Activated CD8-positive, alpha-beta T cell treated with anti-CD3 and anti-CD28 coated beads for 36 hours (primary cell): ENCODE data around the gene SAP30L. TPM values are rescaled to one million over a fixed set of nuclear protein-coding genes. Genes with fewer than 3 reads are reported as not detected.

Experiments
- ATAC-seq: fragments of 200-7000 bp; cut with Tn5 transposase; one replicate; pipeline ENCODE4 v1.10.0; 2021; ENCODE audit warnings: mild to moderate bottlenecking, moderate library complexity
- CTCF ChIA-PET: fragments of 350-600 bp; sonication (Branson Sonifier 250); formaldehyde crosslinking; loops from one replicate; lab custom pipeline; 2021; ENCODE audit warnings: antibody characterized with exemption; lab: Charles Lee
- POLR2A ChIA-PET: fragments of 350-600 bp; sonication (Branson Sonifier 250); formaldehyde crosslinking; loops from one replicate; lab custom pipeline; 2021; ENCODE audit warnings: antibody characterized with exemption; lab: Charles Lee
- DNase-seq: peaks from one replicate; pipeline ENCODE4 v3.0.0-alpha.2; 2020
- H3K27ac Mint-ChIP-seq: one replicate; pipeline ENCODE4 v1.8.0; 2021; ENCODE audit warnings: mild to moderate bottlenecking, mixed read lengths
- H3K27me3 Mint-ChIP-seq: one replicate; pipeline ENCODE4 v1.8.0; 2021; ENCODE audit warnings: mixed read lengths
- H3K36me3 Mint-ChIP-seq: one replicate; pipeline ENCODE4 v1.8.0; 2021; ENCODE audit warnings: low read depth, mixed read lengths
- H3K4me1 Mint-ChIP-seq: one replicate; pipeline ENCODE4 v1.8.0; 2021; ENCODE audit warnings: low read depth, mixed read lengths
- H3K4me3 Mint-ChIP-seq: one replicate; pipeline ENCODE4 v1.8.0; 2021; ENCODE audit warnings: mild to moderate bottlenecking, moderate library complexity, mixed read lengths
- H3K9me3 Mint-ChIP-seq: one replicate; pipeline ENCODE4 v1.8.0; 2021; ENCODE audit warnings: mixed read lengths
- intact Hi-C: fragments of 100-400 bp; cut with micrococcal nuclease; formaldehyde crosslinking; loops from one replicate; pipeline ENCODE4 v1.10.0; 2022
- total RNA-seq, 2 experiments: library from RNA; stranded (reverse); gene quantifications; one replicate each; pipeline ENCODE4 v1.2.3, GENCODE V29; 2021
- TF ChIP-seq, protein P1 (sequence below): fragments of 200-600 bp; IDR thresholded peaks from one replicate; pipeline ENCODE4 v1.8.0; 2022; ENCODE audit warnings: antibody characterized with exemption, mild to moderate bottlenecking

The SAP30L gene
- total RNA-seq, 2 experiments from 2014 or later: 24.6 to 31.7 TPM

DNA sequence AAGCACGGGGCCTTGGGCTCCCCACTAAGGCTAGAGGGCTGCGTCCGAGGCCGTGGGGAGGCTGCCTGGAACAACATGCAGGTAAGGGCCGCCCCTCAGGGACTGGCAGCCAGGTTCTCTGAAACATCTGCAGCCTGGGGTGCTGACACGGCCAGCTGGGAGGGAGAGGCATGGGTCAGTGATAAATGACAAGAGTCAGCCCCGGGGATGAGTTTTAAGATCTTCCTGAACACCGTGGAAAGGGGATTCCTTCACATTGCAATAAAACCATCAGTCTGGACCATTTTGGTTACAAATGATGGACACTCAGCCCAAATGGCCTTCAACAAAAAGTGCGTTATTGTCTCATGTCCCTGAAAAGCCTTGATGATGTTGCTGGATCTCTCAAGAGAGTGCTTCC lies 32.9 kb upstream of the SAP30L start:
- no peak overlapping the region for H3K27ac Mint-ChIP-seq
- CTCF ChIA-PET: no interaction called here

DNA sequence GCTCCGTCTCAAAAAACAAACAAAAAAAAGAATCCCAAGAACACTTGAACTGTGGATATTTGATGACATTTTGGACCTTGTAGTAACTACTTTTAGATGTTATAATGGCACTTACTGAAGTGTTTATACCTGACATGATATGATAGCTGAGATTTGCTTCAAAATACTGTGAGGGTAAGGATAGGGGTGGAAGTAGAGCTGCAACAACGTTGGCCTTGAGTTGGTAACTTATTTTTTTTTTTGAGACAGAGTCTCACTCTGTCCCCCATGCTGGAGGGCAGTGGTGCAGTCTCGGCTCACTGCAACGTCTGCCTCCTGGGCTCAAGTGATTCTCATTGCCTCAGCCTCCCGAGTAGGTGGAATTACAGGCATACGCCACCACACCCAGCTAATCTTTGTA lies 30.7 kb upstream of the SAP30L start:
- Mint-ChIP-seq H3K4me1 (peaks cover 4% of the 10 kb centered on the region), H3K27ac (no peak overlapping the region), H3K9me3 (no peaks in the 10 kb centered on the region), H3K36me3 (peaks cover 10% of the 10 kb centered on the region), H3K27me3 (no peaks in the 10 kb centered on the region), H3K4me3 (no peak overlapping the region)
- DNase-seq (no peak), ATAC-seq (no peak)
- intact Hi-C loops: no loop called here
- POLR2A ChIA-PET: interaction anchor here (1.2 kb wide), 1 partner anchor 15 kb away, joined by 4 read pairs; no protein-coding TSS in a partner anchor
- CTCF ChIA-PET: interaction anchor here (0.9 to 1.1 kb wide), 2 partner anchors 9 to 10 kb away, joined by 3 to 5 read pairs; no protein-coding TSS in a partner anchor
- TF ChIP-seq, protein P1, sequence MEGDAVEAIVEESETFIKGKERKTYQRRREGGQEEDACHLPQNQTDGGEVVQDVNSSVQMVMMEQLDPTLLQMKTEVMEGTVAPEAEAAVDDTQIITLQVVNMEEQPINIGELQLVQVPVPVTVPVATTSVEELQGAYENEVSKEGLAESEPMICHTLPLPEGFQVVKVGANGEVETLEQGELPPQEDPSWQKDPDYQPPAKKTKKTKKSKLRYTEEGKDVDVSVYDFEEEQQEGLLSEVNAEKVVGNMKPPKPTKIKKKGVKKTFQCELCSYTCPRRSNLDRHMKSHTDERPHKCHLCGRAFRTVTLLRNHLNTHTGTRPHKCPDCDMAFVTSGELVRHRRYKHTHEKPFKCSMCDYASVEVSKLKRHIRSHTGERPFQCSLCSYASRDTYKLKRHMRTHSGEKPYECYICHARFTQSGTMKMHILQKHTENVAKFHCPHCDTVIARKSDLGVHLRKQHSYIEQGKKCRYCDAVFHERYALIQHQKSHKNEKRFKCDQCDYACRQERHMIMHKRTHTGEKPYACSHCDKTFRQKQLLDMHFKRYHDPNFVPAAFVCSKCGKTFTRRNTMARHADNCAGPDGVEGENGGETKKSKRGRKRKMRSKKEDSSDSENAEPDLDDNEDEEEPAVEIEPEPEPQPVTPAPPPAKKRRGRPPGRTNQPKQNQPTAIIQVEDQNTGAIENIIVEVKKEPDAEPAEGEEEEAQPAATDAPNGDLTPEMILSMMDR: no peak

More for the DNA sequence above, 32.9 kb upstream of the SAP30L start:
- no peak overlapping the region for H3K4me3 Mint-ChIP-seq
- ATAC-seq: no peak
- peaks cover 10% of the 10 kb centered on the region for H3K36me3 Mint-ChIP-seq
- no peaks in the 10 kb centered on the region for H3K9me3 Mint-ChIP-seq
- intact Hi-C loops: no loop called here
- POLR2A ChIA-PET: no interaction called here
- DNase-seq: no peak
- peaks cover 4% of the 10 kb centered on the region for H3K4me1 Mint-ChIP-seq
- H3K27me3 Mint-ChIP-seq: no peaks in the 10 kb centered on the region
- TF ChIP-seq, protein P1: no peak

DNA sequence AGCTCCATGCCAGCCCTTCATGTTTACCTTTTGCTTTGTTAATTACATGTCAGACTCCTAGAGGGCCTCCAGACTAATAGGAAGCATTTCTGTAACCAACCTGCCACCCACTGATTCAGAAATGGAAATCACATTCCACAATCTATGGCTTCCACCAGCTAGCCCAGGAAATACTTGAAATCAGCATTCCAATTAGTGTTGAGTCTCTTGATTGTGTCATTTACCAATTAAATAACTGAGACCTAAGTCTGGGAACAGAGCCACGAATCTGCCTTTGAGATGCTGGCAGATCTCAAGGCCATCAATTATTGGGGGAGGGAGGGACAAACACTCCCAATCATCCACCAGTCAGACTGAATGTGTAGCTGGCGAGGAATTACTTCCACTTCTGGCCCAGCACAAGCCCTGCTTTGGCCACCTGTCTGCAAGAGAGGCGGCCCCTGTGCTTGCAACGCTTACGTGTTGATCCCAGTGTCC lies 27.4 kb upstream of the SAP30L start:
- H3K9me3 Mint-ChIP-seq: no peaks in the 10 kb centered on the region
- H3K27me3 Mint-ChIP-seq: no peaks in the 10 kb centered on the region
- H3K4me1 Mint-ChIP-seq: peaks cover 4% of the 10 kb centered on the region
- POLR2A ChIA-PET: no interaction called here
- TF ChIP-seq, protein P1: no peak
- ATAC-seq: no peak
- intact Hi-C loops: no loop called here
- CTCF ChIA-PET: no interaction called here
- peaks cover 19% of the 10 kb centered on the region for H3K36me3 Mint-ChIP-seq
- H3K27ac Mint-ChIP-seq: no peak overlapping the region
- no peak for DNase-seq
- no peak overlapping the region for H3K4me3 Mint-ChIP-seq

DNA sequence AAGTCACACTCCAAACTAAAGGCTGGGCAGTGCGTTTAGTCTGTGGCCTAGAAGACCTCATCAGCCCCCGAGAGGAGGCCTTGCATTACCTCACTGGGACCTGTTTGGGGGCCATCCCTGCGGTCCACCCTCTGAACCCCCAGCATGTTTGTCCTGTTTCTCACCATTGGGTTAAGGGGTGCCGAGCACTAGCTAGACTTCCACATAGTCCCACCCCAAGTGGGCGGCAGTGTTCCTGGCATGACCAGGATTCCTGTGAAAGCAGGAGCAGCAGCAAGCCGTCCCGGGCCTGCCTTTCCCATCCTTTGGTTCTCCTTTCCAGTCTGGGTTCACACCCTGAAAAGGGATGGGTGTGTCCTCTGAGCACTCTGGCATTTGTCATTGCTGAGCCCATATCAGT lies 26.6 kb upstream of the SAP30L start:
- H3K27ac Mint-ChIP-seq: no peak overlapping the region
- CTCF ChIA-PET: no interaction called here

DNA sequence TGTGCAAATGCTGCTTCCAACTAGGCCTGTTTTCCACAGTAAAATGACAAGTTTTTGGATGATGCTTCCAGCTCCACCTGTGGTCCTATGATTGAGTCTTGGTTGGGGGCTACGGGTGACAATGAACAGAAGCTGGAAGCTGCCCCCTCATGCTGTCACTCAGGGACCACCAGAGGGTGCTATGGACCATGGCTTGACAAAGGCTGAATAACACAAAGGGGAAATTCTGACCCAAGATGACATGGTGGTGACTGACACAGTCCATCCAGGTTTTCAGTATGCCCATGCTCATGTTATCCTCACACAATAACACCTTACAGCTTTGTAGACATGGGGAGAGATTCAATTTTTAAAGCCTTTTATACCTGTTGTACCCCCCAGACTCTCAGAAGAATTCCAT lies 23.9 kb upstream of the SAP30L start:
- ChIA-PET POLR2A (interaction anchor here (1.4 kb wide), 1 partner anchor 13 kb away, joined by 3 read pairs; no protein-coding TSS in a partner anchor), CTCF (interaction anchor here (0.7 to 3.4 kb wide), 17 partner anchors 10 to 383 kb away, joined by 3 to 24 read pairs (median 5); partner anchors contain the start of genes FAM114A2 and MFAP3)
- H3K36me3 Mint-ChIP-seq: peaks cover 27% of the 10 kb centered on the region
- peaks cover 3% of the 10 kb centered on the region for H3K9me3 Mint-ChIP-seq
- intact Hi-C loops: no loop called here
- no peaks in the 10 kb centered on the region for H3K27me3 Mint-ChIP-seq
- TF ChIP-seq, protein P1: no peak
- peak; percentile 58 for DNase-seq
- no peak overlapping the region for H3K4me3 Mint-ChIP-seq
- ATAC-seq: no peak
- peaks cover 3% of the 10 kb centered on the region for H3K4me1 Mint-ChIP-seq
- H3K27ac Mint-ChIP-seq: no peak overlapping the region

More for the DNA sequence above, 26.6 kb upstream of the SAP30L start:
- peaks cover 3% of the 10 kb centered on the region for H3K9me3 Mint-ChIP-seq
- ATAC-seq: no peak
- no peak overlapping the region for H3K4me3 Mint-ChIP-seq
- no peaks in the 10 kb centered on the region for H3K27me3 Mint-ChIP-seq
- TF ChIP-seq, protein P1: no peak
- POLR2A ChIA-PET: no interaction called here
- no peak for DNase-seq
- peaks cover 6% of the 10 kb centered on the region for H3K4me1 Mint-ChIP-seq
- intact Hi-C loops: no loop called here
- peaks cover 25% of the 10 kb centered on the region for H3K36me3 Mint-ChIP-seq
